GM19395 (cell line): Measurements from ENCODE around the gene PSD.
A peak's percentile ranks its signal among the peaks of the same experiment; 100 is the strongest.

Experiments
- ATAC-seq: cut with Tn5 transposase; IDR thresholded peaks from one replicate; pipeline ENCODE4 v1.9.1; 2021; ENCODE audit warnings: mild to moderate bottlenecking, moderate library complexity; ENCODE audit not compliant: unreplicated experiment

The PSD gene

GRCh38 chr10:102394079-102394800 is 24.3 kb downstream of the PSD start:
- ATAC-seq: peak; percentile 82

GRCh38 chr10:102393411-102394078 is 25.0 kb downstream of the PSD start:
- ATAC-seq: no peak

- no peak for ATAC-seq
Observed at GRCh38 chr10:102392306-102392705, 26.3 kb downstream of the PSD start.

GRCh38 chr10:102389894-102390293 is 28.7 kb downstream of the PSD start:
- no peak for ATAC-seq

- no peak for ATAC-seq
Observed at GRCh38 chr10:102384606-102385429, 33.8 kb downstream of the PSD start.

- ATAC-seq: no peak
Observed at GRCh38 chr10:102384053-102384452, 34.5 kb downstream of the PSD start.

- no peak for ATAC-seq
Observed at GRCh38 chr10:102382871-102383270, 35.7 kb downstream of the PSD start.

GRCh38 chr10:102381983-102382382 is 36.6 kb downstream of the PSD start:
- ATAC-seq: no peak

- no peak for ATAC-seq
Observed at GRCh38 chr10:102379383-102379782, 39.2 kb downstream of the PSD start.

GRCh38 chr10:102376901-102377300 is 41.7 kb downstream of the PSD start:
- no peak for ATAC-seq

GRCh38 chr10:102375867-102376266 is 42.7 kb downstream of the PSD start:
- no peak for ATAC-seq

GRCh38 chr10:102375250-102375649 is 43.3 kb downstream of the PSD start:
- no peak for ATAC-seq

GRCh38 chr10:102371295-102371694 is 47.3 kb downstream of the PSD start:
- ATAC-seq: no peak

- no peak for ATAC-seq
Observed at GRCh38 chr10:102368077-102368476, 50.5 kb downstream of the PSD start.

GRCh38 chr10:102367441-102367840 is 51.1 kb downstream of the PSD start:
- no peak for ATAC-seq

- ATAC-seq: no peak
Observed at GRCh38 chr10:102358712-102359382, 59.7 kb downstream of the PSD start.

GRCh38 chr10:102354451-102354850 is 64.1 kb downstream of the PSD start:
- no peak for ATAC-seq
